PC-9 (cell line): Measurements from ENCODE around the gene IFNL1. TPM values are rescaled to one million over a fixed set of nuclear protein-coding genes. Genes with fewer than 3 reads are reported as not detected.

Experiments used
- BruUV-seq: library from RNA; stranded (reverse); fragments of 400-500 nt; replicated peaks from 2 replicates; lab custom pipeline; 2021; lab: Mats Ljungman, UMichigan
- CTCF ChIA-PET: fragments of 300-600 bp; sonication (Branson Sonifier 250); formaldehyde crosslinking; loops from one replicate; lab custom pipeline; 2022; ENCODE audit warnings: antibody characterized with exemption; lab: Charles Lee
- POLR2A ChIA-PET: fragments of 300-600 bp; sonication (Branson Sonifier 250); formaldehyde crosslinking; loops from one replicate; lab custom pipeline; 2022; ENCODE audit warnings: antibody characterized with exemption; ENCODE audit not compliant: unreplicated experiment; lab: Charles Lee
- DNase-seq, 2 experiments: peaks; one replicate each; pipeline versions ENCODE4 v3.0.0 to v3.0.0-alpha.2; 2015 to 2022; ENCODE audit warnings: mixed read lengths in 1 of 2
- H2AFZ ChIP-seq: fragments of 200-600 bp; sonication (generic); 2 replicates; pipeline ENCODE4 v1.8.1; 2017; ENCODE audit warnings: antibody characterized with exemption
- H3F3A ChIP-seq: fragments of 200-600 bp; sonication (generic); 2 replicates; pipeline ENCODE4 v1.8.1; 2017; ENCODE audit warnings: antibody characterized with exemption, mild to moderate bottlenecking, low read depth; ENCODE audit not compliant: insufficient read depth
- H3K27ac ChIP-seq: fragments of 200-600 bp; sonication (generic); 2 replicates; pipeline ENCODE4 v1.6.1; 2016; ENCODE audit warnings: mixed run types
- H3K27me3 ChIP-seq: fragments of 200-600 bp; sonication (generic); 2 replicates; pipeline ENCODE4 v1.6.1; 2016; ENCODE audit warnings: low read depth, mixed run types; ENCODE audit not compliant: insufficient read depth
- H3K36me3 ChIP-seq: fragments of 200-600 bp; sonication (generic); 2 replicates; pipeline ENCODE4 v1.6.1; 2016; ENCODE audit warnings: low read depth, mixed run types
- H3K4me1 ChIP-seq: fragments of 200-600 bp; sonication (generic); replicated peaks from 2 replicates; pipeline ENCODE4 v1.6.1; 2016; ENCODE audit warnings: mixed run types; ENCODE audit not compliant: insufficient read depth
- H3K4me2 ChIP-seq: fragments of 200-600 bp; sonication (generic); 2 replicates; pipeline ENCODE4 v1.6.1; 2017; ENCODE audit warnings: mixed run types
- H3K4me3 ChIP-seq: fragments of 200-600 bp; sonication (generic); 2 replicates; pipeline ENCODE4 v1.6.1; 2016; ENCODE audit warnings: mixed run types
- H3K79me2 ChIP-seq: fragments of 200-600 bp; sonication (generic); 2 replicates; pipeline ENCODE4 v1.6.1; 2017; ENCODE audit warnings: low read depth, mixed run types
- H3K9me2 ChIP-seq: fragments of 200-600 bp; sonication (generic); 2 replicates; pipeline ENCODE4 v1.8.1; 2017; ENCODE audit warnings: mild to moderate bottlenecking; ENCODE audit not compliant: insufficient read depth
- H3K9me3 ChIP-seq: fragments of 200-600 bp; sonication (generic); 2 replicates; pipeline ENCODE4 v1.8.1; 2016; ENCODE audit warnings: low read depth; ENCODE audit not compliant: insufficient read depth
- H4K20me1 ChIP-seq: fragments of 200-600 bp; sonication (generic); 2 replicates; pipeline ENCODE4 v1.8.1; 2017; ENCODE audit not compliant: insufficient read depth
- CTCF ChIP-seq: fragments of 200-600 bp; sonication (generic); conservative IDR thresholded peaks from 2 replicates; pipeline ENCODE4 v1.6.1; 2017; ENCODE audit warnings: mixed run types, antibody characterized with exemption, mild to moderate bottlenecking, moderate library complexity
- EZH2 ChIP-seq: fragments of 200-600 bp; sonication (generic); IDR thresholded peaks from 2 replicates; pipeline ENCODE4 v1.8.0; 2017; ENCODE audit warnings: antibody characterized with exemption, low read depth
- intact Hi-C: fragments of 100-400 bp; cut with micrococcal nuclease; formaldehyde crosslinking; loops from one replicate; pipeline ENCODE4 v1.10.0; 2022; ENCODE audit not compliant: unreplicated experiment
- total RNA-seq: library from RNA; stranded (reverse); gene quantifications from 2 replicates; pipeline ENCODE4 v1.2.3, GENCODE V29; 2021

IFNL1 gene
- total RNA-seq, 1 experiment from 2014 or later, result not detected

- POLR2A ChIA-PET, result no interaction called here
Measured at GRCh38 chr19:39325778-39326665, 29.8 kb downstream of the IFNL1 start.

GRCh38 chr19:39327363-39328045, 31.3 kb downstream of the IFNL1 start:
- no peak overlapping the region for H3K4me2 ChIP-seq
- ChIA-PET CTCF (interaction anchor here (0.5 to 0.7 kb wide), 3 partner anchors 139 to 816 kb away, joined by 3 to 8 read pairs (median 3); no protein-coding TSS in a partner anchor), POLR2A (no interaction called here)
- no peak overlapping the region for H3K4me3 ChIP-seq
- no peaks in the 10 kb centered on the region for H3K4me1 ChIP-seq
- H3K9me2 ChIP-seq, result no peaks in the 10 kb centered on the region
- no peaks in the 10 kb centered on the region for H3K27me3 ChIP-seq
- no peaks in the 10 kb centered on the region for H3K9me3 ChIP-seq
- BruUV-seq, result no TSS peak
- DNase-seq, result no peak
- peaks cover 13% of the 10 kb centered on the region; the same call in 1 of the 2 replicates for H3F3A ChIP-seq
- intact Hi-C loops, result loop anchor here (1.0 to 5.0 kb wide), 4 partner anchors 115 to 365 kb away; no protein-coding TSS in a partner anchor
- no peaks in the 10 kb centered on the region for H4K20me1 ChIP-seq
- no peaks in the 10 kb centered on the region for H3K79me2 ChIP-seq
- no peak overlapping the region for H2AFZ ChIP-seq
- TF ChIP-seq CTCF (no peak), EZH2 (no peak)
- no peak overlapping the region for H3K27ac ChIP-seq
- no peaks in the 10 kb centered on the region for H3K36me3 ChIP-seq

More at GRCh38 chr19:39325778-39326665, 29.8 kb downstream of the IFNL1 start:
- peak in 1 of 2 experiments; percentile 39 for DNase-seq
- CTCF ChIA-PET, result interaction anchor here (0.5 to 0.6 kb wide), 2 partner anchors 13 to 206 kb away, joined by 3 read pairs; no protein-coding TSS in a partner anchor
- Histone ChIP-seq H2AFZ (no peak overlapping the region), H3K4me2 (no peak overlapping the region), H3K27me3 (no peaks in the 10 kb centered on the region; the same call in 1 of the 2 replicates), H3F3A (peaks cover 8% of the 10 kb centered on the region; the same call in 1 of the 2 replicates), H3K4me3 (no peak overlapping the region), H3K4me1 (no peaks in the 10 kb centered on the region), H3K27ac (no peak overlapping the region), H4K20me1 (no peaks in the 10 kb centered on the region), H3K79me2 (no peaks in the 10 kb centered on the region), H3K9me2 (no peaks in the 10 kb centered on the region), H3K36me3 (no peaks in the 10 kb centered on the region), H3K9me3 (no peaks in the 10 kb centered on the region)
- TF ChIP-seq EZH2 (no peak), CTCF (no peak)
- BruUV-seq, result no TSS peak
- intact Hi-C loops, result loop anchor here (5.0 kb wide), 2 partner anchors 274 to 364 kb away; no protein-coding TSS in a partner anchor

- H3F3A ChIP-seq, result peaks cover 13% of the 10 kb centered on the region; the same call in 1 of the 2 replicates
- H3K9me3 ChIP-seq, result no peaks in the 10 kb centered on the region
- intact Hi-C loops, result loop anchor here (1.0 to 5.0 kb wide), 4 partner anchors 116 to 366 kb away; no protein-coding TSS in a partner anchor
- H3K4me2 ChIP-seq, result no peak overlapping the region
- H3K27ac ChIP-seq, result no peak overlapping the region
- ChIA-PET CTCF (interaction anchor here (0.5 to 1.4 kb wide), 5 partner anchors 140 to 816 kb away, joined by 3 to 8 read pairs (median 4); no protein-coding TSS in a partner anchor), POLR2A (no interaction called here)
- DNase-seq, result peak; percentile 38 to 81
- no peaks in the 10 kb centered on the region for H3K27me3 ChIP-seq
- no peaks in the 10 kb centered on the region for H3K79me2 ChIP-seq
- H4K20me1 ChIP-seq, result no peaks in the 10 kb centered on the region
- TF ChIP-seq CTCF (peak; percentile 97), EZH2 (no peak)
- no peak overlapping the region for H3K4me3 ChIP-seq
- BruUV-seq, result no TSS peak
- H2AFZ ChIP-seq, result no peak overlapping the region
- H3K36me3 ChIP-seq, result no peaks in the 10 kb centered on the region
- H3K4me1 ChIP-seq, result no peaks in the 10 kb centered on the region
- no peaks in the 10 kb centered on the region for H3K9me2 ChIP-seq
Measured at GRCh38 chr19:39328046-39328705, 32.0 kb downstream of the IFNL1 start.
